ENCODE results near the gene NCAM1. TPM values are rescaled to one million over a fixed set of nuclear protein-coding genes. Genes with fewer than 3 reads are reported as not detected.

The NCAM1 gene
- total RNA-seq, 4 donors from 2014 or later: 56.3 to 193 (median 70.2) TPM

DNA sequence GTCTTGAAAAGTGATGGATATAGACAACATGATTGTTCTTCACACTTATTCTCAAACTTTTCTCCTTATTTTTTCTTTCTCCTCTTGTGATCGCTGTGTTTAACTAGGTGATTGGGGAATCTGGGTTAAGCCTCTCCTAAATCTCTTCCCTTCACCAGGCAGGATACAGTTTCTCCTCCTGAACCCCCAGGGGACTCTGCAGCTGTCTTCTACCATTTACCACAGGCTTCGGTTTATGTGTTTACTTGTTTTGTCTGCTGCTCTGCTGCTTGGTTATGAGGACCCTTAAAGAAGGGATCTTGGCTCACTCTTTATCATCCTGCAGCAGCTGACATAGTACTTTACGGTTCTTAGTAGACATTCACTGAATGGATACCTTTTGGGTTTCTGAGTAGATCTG is 124.2 kb downstream of the NCAM1 start:
- Histone ChIP-seq H3K9me3 (no peaks in the 10 kb centered on the region), H3K4me3 (no peak overlapping the region), H3K27me3 (no peaks in the 10 kb centered on the region), H3K36me3 (no peaks in the 10 kb centered on the region), H3K4me1 (no peaks in the 10 kb centered on the region), H3K27ac (no peak overlapping the region)
- ATAC-seq: no peak
- TF ChIP-seq, protein P1, sequence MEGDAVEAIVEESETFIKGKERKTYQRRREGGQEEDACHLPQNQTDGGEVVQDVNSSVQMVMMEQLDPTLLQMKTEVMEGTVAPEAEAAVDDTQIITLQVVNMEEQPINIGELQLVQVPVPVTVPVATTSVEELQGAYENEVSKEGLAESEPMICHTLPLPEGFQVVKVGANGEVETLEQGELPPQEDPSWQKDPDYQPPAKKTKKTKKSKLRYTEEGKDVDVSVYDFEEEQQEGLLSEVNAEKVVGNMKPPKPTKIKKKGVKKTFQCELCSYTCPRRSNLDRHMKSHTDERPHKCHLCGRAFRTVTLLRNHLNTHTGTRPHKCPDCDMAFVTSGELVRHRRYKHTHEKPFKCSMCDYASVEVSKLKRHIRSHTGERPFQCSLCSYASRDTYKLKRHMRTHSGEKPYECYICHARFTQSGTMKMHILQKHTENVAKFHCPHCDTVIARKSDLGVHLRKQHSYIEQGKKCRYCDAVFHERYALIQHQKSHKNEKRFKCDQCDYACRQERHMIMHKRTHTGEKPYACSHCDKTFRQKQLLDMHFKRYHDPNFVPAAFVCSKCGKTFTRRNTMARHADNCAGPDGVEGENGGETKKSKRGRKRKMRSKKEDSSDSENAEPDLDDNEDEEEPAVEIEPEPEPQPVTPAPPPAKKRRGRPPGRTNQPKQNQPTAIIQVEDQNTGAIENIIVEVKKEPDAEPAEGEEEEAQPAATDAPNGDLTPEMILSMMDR (IDR thresholded peaks at IDR 0.05): no peak
- TF ChIP-seq POLR2AphosphoS5 (IDR thresholded peaks at IDR 0.05) (no peak), POLR2A (IDR thresholded peaks at IDR 0.05) (no peak), EP300 (IDR thresholded peaks at IDR 0.05) (no peak)
- 74 to 84% methylated on average over 3 of the region's 3 CpGs for WGBS, 2 donors (ENCODE audit: low coverage in 1 of 2)

DNA sequence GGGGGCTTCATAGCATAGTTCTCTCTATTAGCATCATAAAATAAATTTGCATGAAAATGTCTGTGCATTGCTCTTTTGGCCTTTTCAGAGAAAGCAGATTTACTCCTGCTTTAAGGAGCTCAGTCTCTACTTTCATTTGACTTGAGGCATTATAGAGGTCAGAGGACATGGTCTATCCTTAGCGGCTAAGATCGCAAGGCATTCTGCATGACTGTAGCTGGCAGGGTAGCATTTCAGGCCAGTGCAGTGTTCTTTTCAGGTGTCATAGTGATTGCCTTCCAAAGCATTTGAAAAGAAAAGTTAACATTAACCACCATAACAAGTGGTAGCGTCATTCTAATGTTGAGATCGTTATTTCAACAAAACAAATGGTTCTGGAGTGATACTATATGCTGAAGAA is 126.5 kb downstream of the NCAM1 start:
- no peak for ATAC-seq
- Histone ChIP-seq H3K27ac (no peak overlapping the region), H3K36me3 (no peaks in the 10 kb centered on the region), H3K4me1 (peaks cover 0 to 11% (median 0%) of the 10 kb centered on the region in 3 donors), H3K4me3 (no peak overlapping the region), H3K27me3 (no peaks in the 10 kb centered on the region), H3K9me3 (no peaks in the 10 kb centered on the region)
- 81 to 88% methylated on average over 4 of the region's 4 CpGs for whole genome bisulfite sequencing, 2 donors (ENCODE audit: low coverage in 1 of 2)
- TF ChIP-seq, protein P1 (IDR thresholded peaks at IDR 0.05): no peak
- TF ChIP-seq POLR2A (IDR thresholded peaks at IDR 0.05): no peak
- TF ChIP-seq EP300 (IDR thresholded peaks at IDR 0.05): no peak
- no peak for TF ChIP-seq POLR2AphosphoS5 (IDR thresholded peaks at IDR 0.05)

DNA sequence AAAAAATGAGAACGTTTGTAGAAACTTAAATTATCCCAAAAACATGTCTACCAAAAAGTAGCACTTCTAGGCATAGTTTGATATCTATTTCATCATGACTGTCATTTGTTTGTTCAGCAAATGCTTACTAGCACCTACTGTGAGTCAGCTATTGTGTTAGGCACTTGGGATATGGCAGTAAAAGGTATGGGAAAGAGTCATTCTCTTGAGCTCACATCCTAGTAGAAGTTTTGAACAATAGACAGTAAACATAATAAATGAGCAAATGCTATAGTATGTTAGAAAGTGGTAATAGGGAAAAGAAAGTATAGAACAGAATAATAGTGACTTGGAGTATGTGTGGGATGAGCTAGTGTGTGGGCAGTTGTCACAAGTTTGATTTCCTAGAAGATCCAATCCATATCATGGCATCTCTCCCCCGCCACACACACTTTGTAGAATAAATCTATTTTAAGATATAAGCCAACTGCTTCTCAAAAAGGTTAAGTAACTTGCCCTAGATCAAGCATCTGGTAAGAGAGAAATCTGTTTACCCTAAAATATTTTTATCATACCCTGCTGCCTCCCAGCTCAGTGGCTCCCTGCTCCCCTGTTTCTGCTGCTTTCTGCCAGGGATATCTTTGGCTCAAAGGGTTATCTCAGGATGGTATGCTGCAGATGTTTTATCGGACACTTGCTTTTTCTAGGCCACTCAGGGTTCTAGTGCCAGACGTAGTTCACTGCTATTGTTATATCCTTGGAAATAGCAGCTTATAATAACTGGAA is 129.7 kb downstream of the NCAM1 start:
- Histone ChIP-seq H3K27me3 (no peaks in the 10 kb centered on the region), H3K4me1 (peaks cover 0 to 11% (median 0%) of the 10 kb centered on the region in 3 donors), H3K36me3 (no peaks in the 10 kb centered on the region), H3K27ac (peak overlapping the region in 1 of 4 donors; percentile 18), H3K4me3 (no peak overlapping the region), H3K9me3 (no peaks in the 10 kb centered on the region)
- no peak for ATAC-seq
- no peak for TF ChIP-seq EP300 (IDR thresholded peaks at IDR 0.05)
- no peak for TF ChIP-seq POLR2A (IDR thresholded peaks at IDR 0.05)
- TF ChIP-seq POLR2AphosphoS5 (IDR thresholded peaks at IDR 0.05): no peak
- TF ChIP-seq, protein P1 (IDR thresholded peaks at IDR 0.05): no peak
- 48 to 53% methylated on average over 4 of the region's 4 CpGs for WGBS, 2 donors (ENCODE audit: low coverage in 1 of 2)

DNA sequence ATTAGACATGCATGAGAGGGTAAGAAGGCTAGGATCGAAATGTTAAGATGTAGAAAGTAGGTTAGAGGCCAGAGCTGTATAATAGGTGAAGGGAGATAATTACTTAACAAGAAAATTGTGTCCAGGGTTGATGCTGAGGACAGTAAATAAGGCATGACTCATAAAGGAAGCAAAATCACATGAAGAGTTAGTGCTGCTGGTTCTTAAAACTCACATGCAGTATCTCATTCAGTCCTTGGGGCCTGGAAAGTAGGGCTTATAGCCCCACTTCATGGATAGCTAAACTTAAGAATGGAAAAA is 130.2 kb downstream of the NCAM1 start:
- TF ChIP-seq, protein P1 (IDR thresholded peaks at IDR 0.05): no peak
- TF ChIP-seq POLR2AphosphoS5 (IDR thresholded peaks at IDR 0.05) (no peak), POLR2A (IDR thresholded peaks at IDR 0.05) (no peak), EP300 (IDR thresholded peaks at IDR 0.05) (no peak)
- Histone ChIP-seq H3K4me1 (peaks cover 0 to 11% (median 0%) of the 10 kb centered on the region in 3 donors), H3K4me3 (no peak overlapping the region), H3K9me3 (no peaks in the 10 kb centered on the region), H3K27me3 (no peaks in the 10 kb centered on the region), H3K36me3 (no peaks in the 10 kb centered on the region), H3K27ac (peak overlapping the region in 1 of 4 donors; percentile 18)
- ATAC-seq: no peak
- 29 to 67% methylated on average over 1 of the region's 1 CpG for WGBS, 2 donors (ENCODE audit: low coverage in 1 of 2)

DNA sequence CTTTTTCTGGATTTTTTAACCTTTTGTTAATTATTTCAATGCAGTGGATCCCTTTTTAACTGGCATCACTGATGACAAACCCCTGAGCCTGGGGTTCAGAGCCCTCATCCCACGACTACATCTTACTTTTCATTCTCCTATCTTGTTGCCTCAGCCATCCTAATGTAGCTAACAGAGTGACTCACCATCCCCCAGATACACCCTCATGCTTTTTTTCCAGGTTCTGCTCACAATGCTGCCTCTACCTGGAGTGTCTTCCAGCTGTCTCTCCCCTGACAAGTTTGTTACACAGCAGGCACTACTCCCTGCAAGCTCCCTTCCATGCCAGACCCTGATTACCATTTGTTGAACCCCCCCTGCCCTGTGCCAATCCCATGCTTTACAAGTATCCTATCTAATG is 135.4 kb downstream of the NCAM1 start:
- 60% methylated on average over 1 of the region's 1 CpG; no CpG with 5 or more reads in 1 of the 2 donors for WGBS, 2 donors (ENCODE audit: low coverage in 1 of 2)
- ATAC-seq: no peak
- H3K27me3 ChIP-seq: no peaks in the 10 kb centered on the region

More for the DNA sequence above, 135.4 kb downstream of the NCAM1 start:
- H3K27ac ChIP-seq: no peak overlapping the region
- H3K9me3 ChIP-seq: peaks cover 0 to 6% (median 0%) of the 10 kb centered on the region in 3 donors
- H3K4me1 ChIP-seq: peaks cover 0 to 2% (median 0%) of the 10 kb centered on the region in 3 donors
- TF ChIP-seq, protein P1 (IDR thresholded peaks at IDR 0.05): no peak
- TF ChIP-seq POLR2A (IDR thresholded peaks at IDR 0.05) (no peak), EP300 (IDR thresholded peaks at IDR 0.05) (no peak), POLR2AphosphoS5 (IDR thresholded peaks at IDR 0.05) (no peak)
- no peak overlapping the region for H3K4me3 ChIP-seq
- H3K36me3 ChIP-seq: no peaks in the 10 kb centered on the region
